Lung (tissue), 16 donors: ENCODE data around the gene ATP23. TPM values are rescaled to one million over a fixed set of nuclear protein-coding genes. Genes with fewer than 3 reads are reported as not detected.
A peak's percentile ranks its signal among the peaks of the same experiment; 100 is the strongest.

ENCODE experiments used
- ATAC-seq: fragments of 200-7000 bp; cut with Tn5 transposase; one replicate; pipeline ENCODE4 v1.9.1; 2020; ENCODE audit warnings: moderate number of reproducible peaks; ENCODE audit not compliant: insufficient read depth, low FRiP score
- DNase-seq, 3 donors: peaks; one replicate each; pipeline ENCODE4 v3.0.0-alpha.2; 2013 to 2017
- H3K27ac ChIP-seq, 2 donors: one replicate each; pipeline ENCODE4 v1.5.1; 2013; ENCODE audit warnings: mild to moderate bottlenecking in 2 of 2, moderate library complexity in 2 of 2, control low read depth in 1 of 2, inconsistent platforms in 1 of 2, low read depth in 1 of 2, low read length in 1 of 2
- H3K27me3 ChIP-seq, 3 donors: one replicate each; pipeline ENCODE4 v1.5.1; 2013; ENCODE audit warnings: low read length in 2 of 3; ENCODE audit not compliant: control insufficient read depth in 3 of 3, insufficient read depth in 3 of 3
- H3K36me3 ChIP-seq, 4 donors: one replicate each; pipeline ENCODE4 v1.5.1; 2013; ENCODE audit warnings: low read length in 4 of 4, mild to moderate bottlenecking in 1 of 4, moderate library complexity in 1 of 4; ENCODE audit not compliant: control insufficient read depth in 4 of 4, insufficient read depth in 4 of 4
- H3K4me1 ChIP-seq, 5 donors: one replicate each; pipeline ENCODE4 v1.5.1; 2013; ENCODE audit warnings: low read length in 5 of 5, mild to moderate bottlenecking in 2 of 5, moderate library complexity in 1 of 5; ENCODE audit not compliant: control insufficient read depth in 5 of 5, insufficient read depth in 5 of 5
- H3K4me3 ChIP-seq: one replicate; pipeline ENCODE4 v1.5.1; 2013; ENCODE audit warnings: mild to moderate bottlenecking, control low read depth, moderate library complexity
- H3K9ac ChIP-seq, 2 donors: one replicate each; pipeline ENCODE4 v1.5.1; 2013; ENCODE audit warnings: low read length in 2 of 2, control low read depth in 1 of 2; ENCODE audit not compliant: insufficient read depth in 1 of 2
- H3K9me3 ChIP-seq, 4 donors: one replicate each; pipeline ENCODE4 v1.5.1; 2013; ENCODE audit warnings: low read length in 3 of 4, mild to moderate bottlenecking in 1 of 4, moderate library complexity in 1 of 4; ENCODE audit not compliant: control insufficient read depth in 4 of 4, insufficient read depth in 3 of 4
- CTCF ChIP-seq: IDR thresholded peaks from 2 replicates; pipeline ENCODE4 v1.5.1; 2012; ENCODE audit warnings: mild to moderate bottlenecking; ENCODE audit errors: control extremely low read depth, extremely low read depth
- WGBS, 2 donors: extraction: QIAGEN DNeasy Blood & Tissue Kit; methylation state at CpG; one replicate each; pipeline ENCODE4 v1.1.7; 2013; 5-methylcytosine and 5-hydroxymethylcytosine counted together
- long read RNA-seq, 5 donors: transcript quantifications; one replicate each; lab custom pipeline, GENCODE V29; 2026
- polyA plus RNA-seq, 2 donors: library from polyadenylated mRNA; stranded (reverse); fragments of 200-250 nt; gene quantifications; one replicate each; pipeline ENCODE4 v1.2.1, GENCODE V29; 2013
- total RNA-seq, 2 donors: library from RNA; depleted of rRNA in 1 of 2; stranded (reverse); fragments of >200 nt in 1 of 2; gene quantifications; one replicate each; pipeline ENCODE4 v1.2.1, GENCODE V29; 2014 to 2021
- donor health status: control.
- donor health status: control.
- donor health status: Bipolar disorder and iron deficiency.
- donor health status: healthy.
- donor health status: DM: yes; HTN: yes; CAD: no.

Gene ATP23
- 1 to 10 TPM; 3.6 to 5.7 TPM for total RNA-seq
- 1 to 10 TPM; 6.1 to 6.9 TPM for polyA plus RNA-seq
- long read RNA-seq, donor 1, partial matches to known transcripts = 0 of 1 reads
- long read RNA-seq, donor 1, other reads (novel, unspliced or antisense) = 0 of 1 reads
- long read RNA-seq, donor 2, partial matches to known transcripts = 0 of 1 reads
- long read RNA-seq, donor 2, other reads (novel, unspliced or antisense) = 0 of 1 reads
- long read RNA-seq, donor 3, partial matches to known transcripts = 7 of 9 reads
- long read RNA-seq, donor 3, other reads (novel, unspliced or antisense) = 0 of 9 reads
- long read RNA-seq, donor 4, partial matches to known transcripts = 0 of 16 reads
- long read RNA-seq, donor 4, other reads (novel, unspliced or antisense) = 16 of 16 reads
- long read RNA-seq, donor 5, transcript ATP23-201 (6 exons, 1,245 nt) = major isoform, 7 of 7 reads
- long read RNA-seq, donor 5, partial matches to known transcripts = 0 of 7 reads
- long read RNA-seq, donor 5, other reads (novel, unspliced or antisense) = 0 of 7 reads

DNA sequence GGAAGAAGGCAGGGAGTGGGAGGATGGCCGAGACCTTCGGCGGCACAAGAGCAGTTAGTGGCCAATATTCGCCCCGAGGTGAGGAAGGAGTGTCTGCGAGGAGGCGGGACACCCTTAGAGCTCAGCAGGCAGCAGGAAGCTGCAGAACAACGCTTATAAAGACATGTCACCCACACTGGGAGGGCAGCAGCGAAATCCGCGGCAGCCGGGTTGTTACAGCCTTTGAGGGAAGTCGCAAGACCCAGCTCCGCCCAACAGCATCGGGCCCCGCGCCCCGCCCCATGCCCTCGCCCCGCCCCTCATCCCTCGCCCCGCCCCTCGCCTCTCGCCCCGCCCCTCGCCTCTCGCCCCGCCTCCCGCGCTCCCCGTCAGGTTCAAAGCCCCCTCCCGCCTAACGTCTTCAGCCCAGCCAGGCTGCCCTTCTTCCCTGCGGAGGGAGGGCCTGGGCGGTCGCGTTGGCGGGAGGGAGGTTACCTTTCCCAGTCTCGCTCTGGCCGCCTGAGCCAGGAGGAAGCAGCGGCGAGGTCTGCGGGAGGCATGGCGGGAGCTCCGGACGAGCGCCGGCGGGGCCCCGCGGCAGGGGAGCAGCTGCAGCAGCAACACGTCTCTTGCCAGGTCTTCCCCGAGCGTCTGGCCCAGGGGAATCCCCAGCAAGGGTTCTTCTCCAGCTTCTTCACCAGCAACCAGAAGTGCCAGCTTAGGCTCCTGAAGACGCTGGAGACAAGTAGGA lies at the start of gene ATP23:
ATP23 (plus strand) TSS at position 403 of the 730 bp plus-strand sequence; CDS start at position 538, 135 bp downstream.
- H3K4me3 ChIP-seq = peak within 1 kb of the TSS; percentile 69
- peak within 1 kb of the TSS; percentile 75 to 98 for H3K27ac ChIP-seq
- no peak for TF ChIP-seq CTCF
- ATAC-seq (peak; percentile 93), DNase-seq (peak; percentile 88 to 94 (median 89))
- WGBS, 2 donors = 0% methylated on average over 36 to 55 of the region's 55 CpGs
- H3K36me3 ChIP-seq = no peaks in the 10 kb centered on the region
- H3K9ac ChIP-seq = peak within 1 kb of the TSS; percentile 46 to 94
- H3K4me1 ChIP-seq = peaks cover 0 to 13% (median 2%) of the 10 kb centered on the region in 5 donors
- H3K9me3 ChIP-seq = no peaks in the 10 kb centered on the region
- peaks cover 0 to 4% (median 0%) of the 10 kb centered on the region in 3 donors for H3K27me3 ChIP-seq

GRCh38 chr12:57892232-57892972 lies 49.0 kb upstream of the ATP23 start:
- ATAC-seq = no peak
- Histone ChIP-seq H3K4me3 (no peak overlapping the region), H3K36me3 (no peaks in the 10 kb centered on the region), H3K9me3 (no peaks in the 10 kb centered on the region), H3K27me3 (no peaks in the 10 kb centered on the region), H3K27ac (peak overlapping the region; percentile 81 to 93), H3K4me1 (peaks cover 32 to 93% (median 71%) of the 10 kb centered on the region in 5 donors), H3K9ac (peak overlapping the region in 1 of 2 donors; percentile 40)
- peak in 1 of 3 donors; percentile 15 for DNase-seq
- TF ChIP-seq CTCF = no peak
- 74 to 82% methylated on average over 9 of the region's 9 CpGs for WGBS, 2 donors

- peak overlapping the region; percentile 92 to 93 for H3K27ac ChIP-seq
- H3K36me3 ChIP-seq = no peaks in the 10 kb centered on the region
- no peaks in the 10 kb centered on the region for H3K27me3 ChIP-seq
- ATAC-seq (peak; percentile 37), DNase-seq (peak; percentile 99 to 100 (median 99))
- no peak for TF ChIP-seq CTCF
- H3K9ac ChIP-seq = peak overlapping the region in 1 of 2 donors; percentile 94
- H3K4me1 ChIP-seq = peaks cover 32 to 92% (median 66%) of the 10 kb centered on the region in 5 donors
- H3K9me3 ChIP-seq = no peaks in the 10 kb centered on the region
- H3K4me3 ChIP-seq = peak overlapping the region; percentile 5
- 24 to 30% methylated on average over 13 of the region's 13 CpGs for WGBS, 2 donors
Observed at GRCh38 chr12:57893431-57894353, 47.7 kb upstream of the ATP23 start.
